SK-N-SH (cell line): ENCODE data around the gene TKTL1. TPM values are rescaled to one million over a fixed set of nuclear protein-coding genes. Genes with fewer than 3 reads are reported as not detected.
"Not testable (repeated sequence)": the region's sequence is repeated elsewhere in the genome, so short reads cannot be mapped to it uniquely, and the experiment has no call there.

Source experiments
- CTCF ChIA-PET: fragments of 300-600, 350-600 bp; formaldehyde crosslinking; extraction: SDS; loops from one replicate; lab custom pipeline; 2021; lab: Yijun Ruan, JAX
- POLR2A ChIA-PET: fragments of 350-600 bp; sonication (Branson Sonifier 250); formaldehyde crosslinking; extraction: SDS; loops from one replicate; lab custom pipeline; 2020; ENCODE audit warnings: antibody characterized with exemption, inconsistent platforms; lab: Yijun Ruan, JAX
- DNase-seq: peaks from one replicate; pipeline ENCODE4 v3.0.0; 2012
- H2AFZ ChIP-seq: fragments of 200-600 bp; sonication (generic); 2 replicates; pipeline ENCODE4 v1.8.1; 2016; ENCODE audit warnings: antibody characterized with exemption, mild to moderate bottlenecking, low read depth
- H3F3A ChIP-seq: fragments of 200-600 bp; sonication (generic); replicated peaks from 2 replicates; pipeline ENCODE3; 2016; ENCODE audit warnings: antibody characterized with exemption, mild to moderate bottlenecking; ENCODE audit not compliant: insufficient read depth
- H3K27ac ChIP-seq, 2 experiments: fragments of 200-500 bp in 1 of 2; fragments of 200-600 bp in 1 of 2; sonication (Bioruptor generic) in 1 of 2; sonication (generic), shearing (Covaris generic) in 1 of 2; 2 replicates each; pipeline versions ENCODE4 v1.5.1 to v1.6.1; 2014 to 2016; ENCODE audit warnings: low read depth in 2 of 2, inconsistent platforms in 1 of 2, low read length in 1 of 2, mild to moderate bottlenecking in 1 of 2, mixed read lengths in 1 of 2
- H3K27me3 ChIP-seq: fragments of 200-600 bp; sonication (generic), shearing (Covaris generic); 2 replicates; pipeline ENCODE4 v1.6.1; 2016; ENCODE audit warnings: mixed run types; ENCODE audit not compliant: insufficient read depth
- H3K36me3 ChIP-seq, 2 experiments: fragments of 200-500 bp in 1 of 2; fragments of 200-600 bp in 1 of 2; sonication (Bioruptor generic) in 1 of 2; sonication (generic) in 1 of 2; replicated peaks in 1 of 2; 2 replicates each; pipeline versions ENCODE3 to v1.5.1; 2014 to 2016; ENCODE audit warnings: low read length in 1 of 2, mild to moderate bottlenecking in 1 of 2; ENCODE audit not compliant: insufficient read depth in 2 of 2, control insufficient read depth in 1 of 2
- H3K4me1 ChIP-seq, 2 experiments: fragments of 200-500 bp in 1 of 2; fragments of 200-600 bp in 1 of 2; sonication (Bioruptor generic) in 1 of 2; sonication (generic), shearing (Covaris generic) in 1 of 2; 2 replicates each; pipeline versions ENCODE4 v1.5.1 to v1.6.1; 2014 to 2016; ENCODE audit warnings: low read depth in 1 of 2, low read length in 1 of 2, mixed run types in 1 of 2; ENCODE audit not compliant: insufficient read depth in 2 of 2, control insufficient read depth in 1 of 2
- H3K4me2 ChIP-seq: fragments of 200-600 bp; sonication (generic), shearing (Covaris generic); 2 replicates; pipeline ENCODE4 v1.6.1; 2017; ENCODE audit warnings: mixed run types
- H3K4me3 ChIP-seq, 2 experiments: fragments of 200-500 bp in 1 of 2; fragments of 200-600 bp in 1 of 2; sonication (Bioruptor generic) in 1 of 2; sonication (generic), shearing (Covaris generic) in 1 of 2; 2 replicates each; pipeline versions ENCODE4 v1.5.1 to v1.8.1; 2014 to 2016; ENCODE audit warnings: low read depth in 2 of 2, inconsistent platforms in 1 of 2, low read length in 1 of 2, mild to moderate bottlenecking in 1 of 2, mixed read lengths in 1 of 2, moderate library complexity in 1 of 2
- H3K79me2 ChIP-seq: fragments of 200-600 bp; sonication (generic); 2 replicates; pipeline ENCODE4 v1.8.1; 2017; ENCODE audit warnings: mild to moderate bottlenecking; ENCODE audit not compliant: insufficient read depth
- H3K9ac ChIP-seq: fragments of 200-600 bp; sonication (generic); 2 replicates; pipeline ENCODE4 v1.6.1; 2017; ENCODE audit warnings: mixed run types
- H3K9me2 ChIP-seq: fragments of 200-600 bp; sonication (generic); 2 replicates; pipeline ENCODE4 v1.6.1; 2017; ENCODE audit warnings: mixed run types
- H3K9me3 ChIP-seq: fragments of 200-600 bp; sonication (generic); 2 replicates; pipeline ENCODE4 v1.6.1; 2017; ENCODE audit warnings: mixed run types, mild to moderate bottlenecking, moderate library complexity
- H4K20me1 ChIP-seq: fragments of 200-600 bp; sonication (generic); 2 replicates; pipeline ENCODE4 v1.6.1; 2017; ENCODE audit warnings: mild to moderate bottlenecking, mixed run types; ENCODE audit not compliant: insufficient read depth
- CHD2 ChIP-seq: fragments of 150-350 bp; IDR thresholded peaks from 2 replicates; pipeline ENCODE4 v1.6.1; 2018; ENCODE audit warnings: low read length; ENCODE audit not compliant: partially characterized antibody
- CTCF ChIP-seq: fragments of 200-600 bp; sonication (generic); IDR thresholded peaks from 2 replicates; pipeline ENCODE4 v1.6.1; 2017; ENCODE audit warnings: antibody characterized with exemption, mild to moderate bottlenecking, moderate library complexity
- ELF1 ChIP-seq: IDR thresholded peaks from 2 replicates; pipeline ENCODE4 v1.4.0; 2012
- EZH2phosphoT487 ChIP-seq: fragments of 200-600 bp; sonication (generic); IDR thresholded peaks from 2 replicates; pipeline ENCODE4 v1.6.1; 2017; ENCODE audit warnings: low read depth, mixed run types, mild to moderate bottlenecking, antibody characterized with exemption, moderate library complexity, borderline replicate concordance
- FOSL2 ChIP-seq: IDR thresholded peaks from 2 replicates; pipeline ENCODE4 v1.4.0; 2012; ENCODE audit warnings: low read depth, mild to moderate bottlenecking, moderate library complexity, borderline replicate concordance
- FOXJ3 ChIP-seq: sonication (generic); formaldehyde crosslinking; IDR thresholded peaks from 2 replicates; pipeline ENCODE4 v1.5.1; 2020; ENCODE audit warnings: mild to moderate bottlenecking, missing genetic modification reagents
- GABPA ChIP-seq: IDR thresholded peaks from 2 replicates; pipeline ENCODE4 v1.4.0; 2012; ENCODE audit warnings: low read depth, mild to moderate bottlenecking
- GATA2 ChIP-seq: sonication (generic); formaldehyde crosslinking; IDR thresholded peaks from 2 replicates; pipeline ENCODE4 v1.5.0; 2020; ENCODE audit warnings: mild to moderate bottlenecking, missing genetic modification reagents
- JUND ChIP-seq: IDR thresholded peaks from 2 replicates; pipeline ENCODE4 v1.4.0; 2012
- NFIC ChIP-seq: IDR thresholded peaks from 2 replicates; pipeline ENCODE4 v1.4.0; 2012; ENCODE audit warnings: borderline replicate concordance
- PBX3 ChIP-seq: IDR thresholded peaks from 2 replicates; pipeline ENCODE4; 2012
- POLR2AphosphoS5 ChIP-seq: IDR thresholded peaks from 2 replicates; pipeline ENCODE4 v1.6.1; 2012; ENCODE audit warnings: low read depth, low read length
- RAD21 ChIP-seq: IDR thresholded peaks from 2 replicates; pipeline ENCODE4 v1.6.1; 2012; ENCODE audit warnings: mild to moderate bottlenecking, low read length
- RCOR1 ChIP-seq: fragments of 150-350 bp; IDR thresholded peaks from 2 replicates; pipeline ENCODE4 v1.6.1; 2017; ENCODE audit warnings: antibody characterized with exemption, low read length
- RXRA ChIP-seq: IDR thresholded peaks from 2 replicates; pipeline ENCODE4 v1.4.0; 2012; ENCODE audit warnings: low read depth, mild to moderate bottlenecking, borderline replicate concordance
- SIN3A ChIP-seq: IDR thresholded peaks from 2 replicates; pipeline ENCODE4 v1.6.1; 2012; ENCODE audit warnings: low read depth, mild to moderate bottlenecking, low read length, moderate library complexity, borderline replicate concordance
- TAF1 ChIP-seq: IDR thresholded peaks from 2 replicates; pipeline ENCODE4 v1.6.1; 2012; ENCODE audit warnings: low read depth, mild to moderate bottlenecking, low read length, moderate library complexity, borderline replicate concordance
- TCF12 ChIP-seq: IDR thresholded peaks from 2 replicates; pipeline ENCODE4 v1.4.0; 2012
- TEAD4 ChIP-seq: IDR thresholded peaks from 2 replicates; pipeline ENCODE4 v1.4.0; 2012; ENCODE audit warnings: mild to moderate bottlenecking, borderline replicate concordance; ENCODE audit not compliant: insufficient read depth
- YY1 ChIP-seq: IDR thresholded peaks from 2 replicates; pipeline ENCODE4 v1.4.0; 2012; ENCODE audit warnings: low read depth, mild to moderate bottlenecking
- WGBS: methylation state at CpG from one replicate; pipeline ENCODE4 v1.1.6; 2017; ENCODE audit warnings: low lambda C conversion rate; 5-methylcytosine and 5-hydroxymethylcytosine counted together
- polyA plus RNA-seq, 3 experiments: library from polyadenylated mRNA; depleted of rRNA; stranded (reverse); fragments of >200 nt; gene quantifications; 2 replicates each; pipeline ENCODE4 v1.2.3, GENCODE V29; 2012

Gene TKTL1
- 0.02 TPM in 1 of 2 replicates, not detected in the other for polyA plus RNA-seq (2012; rRNA removed)
- polyA plus RNA-seq (2012; cell fraction: cytosol; rRNA removed) = 0.01 TPM in 1 of 2 replicates, not detected in the other
- not detected in 2 replicates for polyA plus RNA-seq (2012; cell fraction: nucleus; rRNA removed)

GRCh38 chrX:154295664-154296310, at the start of gene TKTL1:
Gene TKTL1 (plus strand): TSS chrX:154295795. CDS start chrX:154295860, 65 bp downstream.
- no peak for DNase-seq
- no peaks in the 10 kb centered on the region for H3K79me2 ChIP-seq
- no peak for TF ChIP-seq RAD21
- TF ChIP-seq GABPA = no peak
- no peak for TF ChIP-seq FOXJ3 (CRISPR knock-in tag)
- TF ChIP-seq CTCF = no peak
- TF ChIP-seq RXRA = no peak
- TF ChIP-seq NFIC = no peak
- TF ChIP-seq TAF1 = no peak
- TF ChIP-seq SIN3A = no peak
- no peak for TF ChIP-seq GATA2 (CRISPR knock-in tag)
- no peak for TF ChIP-seq PBX3
- TF ChIP-seq RCOR1 = no peak
- no peak for TF ChIP-seq JUND
- no peak for TF ChIP-seq EZH2phosphoT487
- no peak for TF ChIP-seq TCF12
- TF ChIP-seq TEAD4 = no peak
- no peak for TF ChIP-seq YY1
- no peak for TF ChIP-seq POLR2AphosphoS5
- TF ChIP-seq FOSL2 = no peak
- TF ChIP-seq ELF1 = no peak
- TF ChIP-seq CHD2 = no peak
- TF ChIP-seq, all 33 proteins: peak for 0
- POLR2A ChIA-PET = no interaction called here
- H3K4me1 ChIP-seq = no peaks in the 10 kb centered on the region
- no peak within 1 kb of the TSS for H2AFZ ChIP-seq
- 92% methylated on average over 17 of the region's 37 CpGs for WGBS
- no peaks in the 10 kb centered on the region for H3K9me2 ChIP-seq
- CTCF ChIA-PET = interaction anchor here (0.7 kb wide), 1 partner anchor 12 kb away, joined by 3 read pairs; no protein-coding TSS in a partner anchor
- no peak within 1 kb of the TSS for H3K9ac ChIP-seq
- H3K9me3 ChIP-seq = no peaks in the 10 kb centered on the region
- no peak within 1 kb of the TSS for H3K27ac ChIP-seq
- H3K36me3 ChIP-seq = no peaks in the 10 kb centered on the region
- no peak within 1 kb of the TSS for H3K4me3 ChIP-seq
- no peaks in the 10 kb centered on the region for H3F3A ChIP-seq
- no peaks in the 10 kb centered on the region for H4K20me1 ChIP-seq
- H3K4me2 ChIP-seq = no peak within 1 kb of the TSS
- H3K27me3 ChIP-seq = no peaks in the 10 kb centered on the region; the same call in 1 of the 2 replicates

GRCh38 chrX:154247377-154248045, 48.1 kb upstream of the TKTL1 start:
- WGBS = 3% methylated on average over 3 of the region's 17 CpGs
- DNase-seq, H3K4me2 ChIP-seq, H4K20me1 ChIP-seq, H3K4me1 ChIP-seq, H3K4me3 ChIP-seq, H3F3A ChIP-seq, H3K27ac ChIP-seq, H2AFZ ChIP-seq, H3K36me3 ChIP-seq, H3K9me2 ChIP-seq, H3K27me3 ChIP-seq, POLR2A ChIA-PET, H3K9ac ChIP-seq, H3K79me2 ChIP-seq, H3K9me3 ChIP-seq, CTCF ChIA-PET: not testable (repeated sequence)

GRCh38 chrX:154248076-154248475, 47.5 kb upstream of the TKTL1 start:
- POLR2A ChIA-PET, H3K9me2 ChIP-seq, H3K9ac ChIP-seq, H3K9me3 ChIP-seq, H3K4me2 ChIP-seq, H3K36me3 ChIP-seq, CTCF ChIA-PET, H4K20me1 ChIP-seq, H3K27me3 ChIP-seq, DNase-seq, H3F3A ChIP-seq, H2AFZ ChIP-seq, H3K27ac ChIP-seq, H3K4me1 ChIP-seq, H3K4me3 ChIP-seq, H3K79me2 ChIP-seq: not testable (repeated sequence)
- no CpG with 5 or more reads among the region's 10 CpGs for WGBS
